Measurements from ENCODE around the gene ZKSCAN4. TPM values are rescaled to one million over a fixed set of nuclear protein-coding genes. Genes with fewer than 3 reads are reported as not detected.

Gene ZKSCAN4
- total RNA-seq, 1 experiment from 2014 or later: 5.6 TPM

DNA sequence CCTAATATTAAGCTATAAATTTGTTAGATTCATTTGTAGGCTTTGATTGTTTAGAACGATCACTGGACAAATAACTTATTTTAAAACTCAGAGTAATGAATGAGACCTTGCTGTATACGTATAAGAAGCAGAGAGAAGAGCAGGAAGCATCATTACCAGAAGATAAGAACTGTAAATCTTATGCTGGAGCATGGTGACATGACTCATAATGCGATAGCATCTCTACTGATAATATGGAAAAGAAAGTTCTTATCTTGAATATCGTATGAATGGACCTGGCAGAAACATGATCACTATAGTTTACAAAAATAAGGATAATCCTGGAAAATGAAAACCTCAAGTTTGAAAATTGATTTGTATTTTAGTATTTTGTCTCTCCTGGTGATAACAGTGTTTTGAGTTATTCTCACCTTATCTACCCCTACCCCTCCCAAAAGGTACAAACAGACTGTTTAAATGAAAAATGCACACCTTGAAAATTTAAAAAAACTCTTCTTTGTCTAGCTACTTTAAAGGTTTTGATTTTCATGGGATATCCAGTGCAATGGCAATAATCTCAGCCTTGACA, 12.8 kb upstream of the ZKSCAN4 start:
- Histone ChIP-seq H3K27me3 (ENCODE audit: control insufficient read depth, insufficient read depth, low read length) (peaks cover 2% of the 10 kb centered on the region; the same call in 1 of the 2 replicates), H3K36me3 (replicated peaks; ENCODE audit: control insufficient read depth, insufficient read depth, low read length) (no peaks in the 10 kb centered on the region), H3K4me3 (ENCODE audit: insufficient read depth, low read depth, low read length) (no peak overlapping the region)
- DNase-seq: no peak

DNA sequence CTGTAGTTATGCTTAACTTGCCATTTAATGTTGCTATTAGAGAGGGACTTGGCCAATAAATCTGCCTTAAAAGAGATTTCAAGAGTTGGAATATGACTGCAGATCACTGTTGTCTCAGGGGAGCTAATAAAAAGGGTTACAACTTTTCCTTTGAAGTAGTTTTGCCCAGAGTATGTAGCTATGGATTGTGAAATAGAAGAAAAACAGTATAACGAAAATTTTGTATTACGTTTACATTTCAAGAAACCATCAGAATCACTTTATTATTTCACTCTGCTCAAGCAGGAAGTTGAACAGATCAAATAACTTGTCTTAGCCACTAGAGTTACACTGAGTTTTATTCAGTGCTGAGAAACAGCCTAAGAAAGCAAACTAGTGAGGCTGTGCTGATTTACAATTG, 11.9 kb upstream of the ZKSCAN4 start:
- Histone ChIP-seq H3K4me3 (ENCODE audit: insufficient read depth, low read depth, low read length) (no peak overlapping the region), H3K36me3 (replicated peaks; ENCODE audit: control insufficient read depth, insufficient read depth, low read length) (no peaks in the 10 kb centered on the region), H3K27me3 (ENCODE audit: control insufficient read depth, insufficient read depth, low read length) (peaks cover 5% of the 10 kb centered on the region)
- DNase-seq: no peak

DNA sequence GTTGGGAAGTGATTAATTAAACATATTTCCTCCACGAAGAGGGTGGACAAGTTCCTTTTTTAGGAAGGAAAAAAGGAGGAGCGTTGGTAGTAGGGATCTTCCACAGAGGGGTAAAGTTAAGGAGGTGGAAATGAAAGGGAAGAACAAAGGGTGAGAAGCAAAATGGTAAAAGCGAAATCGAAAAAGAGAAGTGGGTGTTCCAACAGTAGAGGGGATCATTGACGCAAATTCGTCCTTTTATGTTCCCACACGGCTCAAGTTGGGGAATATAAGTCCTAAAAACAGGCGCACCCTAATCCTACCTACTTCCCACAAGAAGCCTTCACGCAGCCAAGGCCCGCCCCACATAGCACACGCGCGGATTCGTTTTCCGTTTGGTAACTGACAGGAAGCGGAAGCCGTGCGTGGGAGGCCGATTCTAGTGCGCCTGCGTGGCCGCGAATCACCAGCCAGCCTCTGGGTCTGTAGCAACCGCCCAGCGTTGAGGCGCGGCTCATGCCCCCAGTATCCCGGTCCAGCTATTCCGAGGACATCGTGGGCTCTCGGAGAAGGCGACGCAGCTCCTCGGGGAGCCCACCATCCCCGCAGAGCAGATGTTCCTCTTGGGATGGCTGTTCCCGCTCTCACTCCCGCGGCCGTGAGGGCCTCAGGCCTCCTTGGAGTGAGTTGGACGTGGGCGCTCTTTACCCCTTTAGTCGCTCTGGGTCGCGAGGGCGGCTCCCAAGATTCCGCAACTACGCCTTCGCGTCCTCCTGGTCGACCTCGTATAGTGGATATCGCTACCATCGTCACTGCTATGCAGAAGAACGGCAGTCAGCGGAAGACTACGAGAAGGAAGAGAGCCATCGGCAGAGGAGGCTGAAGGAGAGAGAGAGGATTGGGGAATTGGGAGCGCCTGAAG, 7.1 kb upstream of the ZKSCAN4 start, which contains the start of gene NKAPL:
Gene NKAPL (plus strand): TSS at position 421 of the 901 bp plus-strand sequence. CDS start 75 bp downstream, at position 496.
- Histone ChIP-seq H3K4me3 (ENCODE audit: insufficient read depth, low read depth, low read length) (peak within 1 kb of the TSS; percentile 25; the same call in 1 of the 2 replicates), H3K36me3 (replicated peaks; ENCODE audit: control insufficient read depth, insufficient read depth, low read length) (no peaks in the 10 kb centered on the region), H3K27me3 (ENCODE audit: control insufficient read depth, insufficient read depth, low read length) (peaks cover 6% of the 10 kb centered on the region)
- DNase-seq: peak; percentile 32

DNA sequence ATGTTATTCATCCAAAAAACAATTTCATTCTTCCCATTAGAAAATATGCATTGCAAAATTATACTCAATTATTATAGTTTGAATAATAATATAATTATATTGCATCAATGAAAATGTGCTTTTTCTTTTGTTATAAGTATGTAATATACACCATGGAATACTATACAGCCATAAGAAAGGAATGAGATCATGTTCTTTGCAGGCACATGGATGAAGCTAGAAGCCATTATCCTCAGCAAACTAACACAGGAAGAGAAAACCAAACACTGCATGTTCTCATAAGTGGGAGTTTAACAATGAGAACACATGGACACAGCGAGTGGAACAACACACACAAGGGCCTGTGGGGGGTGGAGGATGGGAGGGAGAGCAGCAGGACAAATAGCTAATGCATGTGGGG, 5.0 kb upstream of the ZKSCAN4 start:
- no peaks in the 10 kb centered on the region for H3K36me3 ChIP-seq (replicated peaks; ENCODE audit: control insufficient read depth, insufficient read depth, low read length)
- H3K4me3 ChIP-seq (ENCODE audit: insufficient read depth, low read depth, low read length): no peak overlapping the region
- DNase-seq: no peak
- H3K27me3 ChIP-seq (ENCODE audit: control insufficient read depth, insufficient read depth, low read length): peaks cover 6% of the 10 kb centered on the region

DNA sequence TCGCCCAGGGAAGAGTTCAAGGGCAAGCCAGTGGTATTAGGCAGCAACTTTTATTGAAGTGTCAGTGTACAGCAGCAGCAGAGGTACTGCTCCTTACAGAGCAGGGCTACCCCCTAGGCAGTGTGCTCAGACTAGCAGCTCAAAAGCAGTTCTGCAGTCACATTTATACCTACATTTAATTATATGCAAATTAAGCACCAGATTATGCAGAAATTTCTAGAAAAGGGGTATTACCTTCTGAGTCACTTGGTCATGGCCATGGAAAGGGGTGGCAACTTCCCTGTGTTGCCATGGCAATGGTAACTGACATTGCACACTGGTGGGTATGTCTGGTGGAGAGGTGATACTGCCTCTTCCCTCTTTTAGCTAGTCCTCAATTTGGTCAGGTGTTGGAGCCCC, 2.1 kb upstream of the ZKSCAN4 start:
- no peaks in the 10 kb centered on the region for H3K36me3 ChIP-seq (replicated peaks; ENCODE audit: control insufficient read depth, insufficient read depth, low read length)
- H3K27me3 ChIP-seq (ENCODE audit: control insufficient read depth, insufficient read depth, low read length): peaks cover 2% of the 10 kb centered on the region; the same call in 1 of the 2 replicates
- no peak for DNase-seq
- H3K4me3 ChIP-seq (ENCODE audit: insufficient read depth, low read depth, low read length): no peak overlapping the region

DNA sequence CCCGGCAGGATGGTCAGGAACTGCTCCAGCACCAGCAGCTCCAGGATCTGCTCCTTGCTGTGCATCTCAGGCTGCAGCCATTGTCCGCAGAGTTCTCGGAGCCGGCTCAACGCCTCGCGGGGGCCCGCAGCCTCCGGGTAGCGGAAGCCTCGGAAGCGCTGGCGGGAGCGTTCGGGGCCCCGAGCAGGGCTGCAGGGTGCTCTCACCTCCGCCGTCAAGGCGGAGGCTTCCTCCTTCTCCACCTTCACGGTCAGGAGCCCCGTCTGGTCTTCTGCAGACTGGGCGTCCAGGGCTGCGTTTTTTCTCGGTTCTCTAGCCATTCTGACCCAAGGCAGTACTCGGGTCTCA, 434 bp downstream of the ZKSCAN4 start:
- peaks cover 7% of the 10 kb centered on the region for H3K36me3 ChIP-seq (replicated peaks; ENCODE audit: control insufficient read depth, insufficient read depth, low read length)
- H3K27me3 ChIP-seq (ENCODE audit: control insufficient read depth, insufficient read depth, low read length): no peaks in the 10 kb centered on the region
- DNase-seq: peak; percentile 57
- peak overlapping the region; percentile 77 for H3K4me3 ChIP-seq (ENCODE audit: insufficient read depth, low read depth, low read length)

DNA sequence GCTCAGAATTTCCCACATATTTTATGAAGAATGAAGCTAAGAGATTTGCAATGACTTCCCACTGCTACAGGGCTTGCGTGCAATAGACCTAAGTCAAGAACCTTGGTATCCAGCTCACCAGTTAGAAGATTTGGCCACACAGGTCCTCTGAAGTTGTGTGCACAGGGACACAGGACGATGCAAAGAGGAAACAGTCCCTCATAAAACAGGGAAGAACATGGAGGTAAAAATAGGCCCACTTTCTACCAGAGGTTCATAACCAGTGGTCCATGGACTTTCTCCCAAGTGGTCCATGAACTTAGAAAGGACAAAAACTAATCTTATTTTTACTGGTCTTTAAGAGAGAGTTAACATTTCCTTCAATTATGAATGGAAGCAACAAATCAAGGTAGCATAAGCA, 1.3 kb downstream of the ZKSCAN4 start:
- Histone ChIP-seq H3K4me3 (ENCODE audit: insufficient read depth, low read depth, low read length) (0 out of 2 replicates have a peak overlapping the region, but pooled peaks have one; percentile 4), H3K27me3 (ENCODE audit: control insufficient read depth, insufficient read depth, low read length) (no peaks in the 10 kb centered on the region), H3K36me3 (replicated peaks; ENCODE audit: control insufficient read depth, insufficient read depth, low read length) (peaks cover 12% of the 10 kb centered on the region)
- DNase-seq: no peak

DNA sequence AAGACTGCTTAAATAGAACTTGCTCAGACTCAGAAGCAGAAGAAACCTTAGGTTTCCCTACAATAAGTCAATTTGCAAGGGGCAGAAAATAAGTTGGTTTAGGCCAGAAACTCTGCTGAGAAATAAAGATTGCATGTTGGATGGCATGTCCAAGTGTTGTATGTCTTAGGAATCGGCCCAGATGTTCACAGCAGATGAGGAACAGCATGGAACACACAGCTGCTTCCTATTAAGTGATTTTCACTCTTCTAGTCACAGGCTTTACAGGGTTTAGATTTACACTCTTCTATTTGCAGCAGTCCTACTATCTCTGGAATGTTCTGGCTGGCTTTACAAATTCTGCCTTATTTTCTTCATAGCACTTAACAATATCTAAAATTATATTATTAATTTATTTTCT, 3.2 kb downstream of the ZKSCAN4 start:
- no peak for DNase-seq
- Histone ChIP-seq H3K36me3 (replicated peaks; ENCODE audit: control insufficient read depth, insufficient read depth, low read length) (peaks cover 17% of the 10 kb centered on the region), H3K27me3 (ENCODE audit: control insufficient read depth, insufficient read depth, low read length) (no peaks in the 10 kb centered on the region), H3K4me3 (ENCODE audit: insufficient read depth, low read depth, low read length) (no peak overlapping the region)

DNA sequence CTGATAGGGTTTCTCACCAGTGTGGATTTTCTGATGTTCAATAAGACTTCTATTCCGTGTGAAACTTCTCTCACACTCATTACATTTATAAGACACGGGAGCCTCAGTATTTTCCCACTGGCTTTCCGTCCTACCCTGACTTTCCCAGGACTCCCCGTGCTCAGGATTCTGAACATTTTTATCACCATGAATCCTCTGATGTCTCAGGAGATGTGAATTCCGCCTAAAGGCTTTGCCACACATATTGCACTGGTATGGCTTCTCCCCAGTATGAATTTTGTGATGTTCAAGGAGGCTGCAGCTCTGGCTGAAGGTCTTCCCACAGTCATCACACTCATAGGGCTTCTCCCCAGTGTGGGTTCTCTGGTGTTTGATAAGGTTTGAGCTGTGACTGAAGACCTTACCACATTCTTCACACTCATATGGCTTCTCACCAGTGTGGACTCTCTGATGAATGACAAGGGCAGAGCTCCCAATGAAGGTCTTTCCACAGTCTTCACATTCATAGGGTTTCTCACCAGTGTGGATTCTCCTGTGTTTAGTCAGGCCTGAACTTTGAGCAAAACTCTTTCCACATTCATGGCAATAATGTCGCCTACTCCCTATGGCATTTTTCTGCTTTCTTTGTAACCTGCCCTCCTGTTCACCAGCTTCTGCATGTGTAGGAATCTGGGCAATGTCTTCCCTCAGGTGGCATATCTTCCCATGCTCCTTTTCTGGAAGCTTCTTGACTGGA, 6.7 kb downstream of the ZKSCAN4 start:
- Histone ChIP-seq H3K4me3 (ENCODE audit: insufficient read depth, low read depth, low read length) (no peak overlapping the region), H3K27me3 (ENCODE audit: control insufficient read depth, insufficient read depth, low read length) (no peaks in the 10 kb centered on the region), H3K36me3 (replicated peaks; ENCODE audit: control insufficient read depth, insufficient read depth, low read length) (peaks cover 17% of the 10 kb centered on the region)
- DNase-seq: no peak

DNA sequence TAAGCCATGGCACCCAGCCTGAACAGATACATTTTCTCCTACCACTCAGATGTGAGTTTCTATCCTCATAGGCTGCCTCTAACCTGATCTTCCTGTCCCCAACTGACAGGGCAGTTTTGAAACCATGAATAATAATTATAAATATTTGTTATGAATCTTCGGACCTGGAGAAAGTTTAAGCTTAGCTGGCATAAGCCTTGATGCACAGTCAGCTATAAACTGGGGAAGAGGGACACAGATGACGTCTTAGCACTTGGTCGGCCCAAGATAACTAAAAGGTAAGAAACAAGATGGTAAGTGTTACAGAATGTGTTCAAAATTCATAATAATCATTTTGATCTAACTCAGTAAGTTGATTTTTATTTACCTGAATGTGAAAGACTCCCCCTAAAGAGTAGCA, 8.1 kb downstream of the ZKSCAN4 start:
- no peak overlapping the region for H3K4me3 ChIP-seq (ENCODE audit: insufficient read depth, low read depth, low read length)
- no peaks in the 10 kb centered on the region for H3K27me3 ChIP-seq (ENCODE audit: control insufficient read depth, insufficient read depth, low read length)
- peaks cover 17% of the 10 kb centered on the region for H3K36me3 ChIP-seq (replicated peaks; ENCODE audit: control insufficient read depth, insufficient read depth, low read length)
- no peak for DNase-seq

DNA sequence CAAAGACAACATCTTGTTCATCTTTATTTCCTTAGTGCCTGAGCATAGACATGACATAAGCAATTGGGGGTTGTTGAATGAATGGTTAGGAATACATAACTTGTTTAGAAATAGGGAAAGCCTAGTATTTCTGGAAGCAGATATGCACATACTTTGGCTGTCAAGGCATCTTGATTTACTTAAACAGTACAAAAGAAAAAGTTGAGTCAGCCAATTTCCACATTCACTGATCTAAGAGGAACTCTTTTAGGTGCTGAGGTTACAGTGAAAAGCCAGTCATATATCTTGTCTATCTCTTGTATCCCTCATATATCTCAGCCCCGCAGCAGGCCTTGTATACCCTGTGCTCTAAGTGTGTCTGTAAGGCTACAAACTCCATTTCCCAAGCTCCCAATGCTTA, 11.6 kb downstream of the ZKSCAN4 start:
- Histone ChIP-seq H3K36me3 (replicated peaks; ENCODE audit: control insufficient read depth, insufficient read depth, low read length) (peaks cover 3% of the 10 kb centered on the region), H3K4me3 (ENCODE audit: insufficient read depth, low read depth, low read length) (no peak overlapping the region), H3K27me3 (ENCODE audit: control insufficient read depth, insufficient read depth, low read length) (no peaks in the 10 kb centered on the region)
- no peak for DNase-seq

DNA sequence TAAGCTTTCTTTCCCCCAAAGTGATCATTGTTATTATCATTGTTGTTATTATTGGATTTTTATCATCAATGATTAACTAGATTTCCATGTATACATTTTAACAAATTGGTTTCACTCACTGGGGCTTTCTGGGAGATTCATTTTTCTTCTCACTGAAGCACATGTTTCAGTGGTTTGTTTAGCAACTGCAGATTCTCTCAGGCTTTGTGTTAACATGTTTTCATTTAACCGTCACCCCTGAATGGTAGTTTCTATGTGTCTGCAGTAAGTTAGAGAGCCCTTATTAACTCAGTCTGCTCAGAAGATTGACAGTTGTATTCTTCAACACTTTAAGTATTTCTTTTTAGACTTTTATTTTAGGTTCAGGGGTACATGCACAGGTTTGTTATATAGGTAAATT, 12.4 kb downstream of the ZKSCAN4 start:
- no peak for DNase-seq
- Histone ChIP-seq H3K36me3 (replicated peaks; ENCODE audit: control insufficient read depth, insufficient read depth, low read length) (no peaks in the 10 kb centered on the region), H3K27me3 (ENCODE audit: control insufficient read depth, insufficient read depth, low read length) (no peaks in the 10 kb centered on the region), H3K4me3 (ENCODE audit: insufficient read depth, low read depth, low read length) (no peak overlapping the region)

DNA sequence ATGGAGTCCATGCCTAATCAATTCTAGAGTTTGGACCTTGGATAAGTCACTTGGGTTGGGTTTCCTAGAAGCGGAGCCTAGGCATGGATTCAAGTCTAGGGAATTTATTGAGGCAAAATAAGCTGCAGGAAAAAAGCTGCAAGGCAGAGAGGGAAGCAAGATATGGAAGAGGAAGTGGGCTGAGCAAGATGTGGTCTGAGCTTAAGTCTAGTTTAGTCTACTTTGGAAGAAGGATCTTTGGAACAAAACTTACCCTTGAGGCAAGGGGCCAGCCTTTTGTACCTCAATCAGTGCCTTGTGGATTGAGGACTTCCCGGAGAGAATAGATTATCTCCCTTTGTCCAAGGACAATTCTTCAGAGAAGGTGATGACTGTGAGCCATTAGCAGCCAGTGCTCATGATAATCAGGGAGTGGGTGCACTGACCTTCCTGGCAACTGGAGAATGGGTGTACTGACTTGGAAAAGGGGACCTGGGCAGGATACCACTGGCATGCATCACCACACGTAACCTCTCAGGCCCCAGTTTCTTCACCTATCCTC, 16.1 kb downstream of the ZKSCAN4 start:
- Histone ChIP-seq H3K4me3 (ENCODE audit: insufficient read depth, low read depth, low read length) (no peak overlapping the region), H3K27me3 (ENCODE audit: control insufficient read depth, insufficient read depth, low read length) (no peaks in the 10 kb centered on the region), H3K36me3 (replicated peaks; ENCODE audit: control insufficient read depth, insufficient read depth, low read length) (peaks cover 1% of the 10 kb centered on the region)
- DNase-seq: no peak

DNA sequence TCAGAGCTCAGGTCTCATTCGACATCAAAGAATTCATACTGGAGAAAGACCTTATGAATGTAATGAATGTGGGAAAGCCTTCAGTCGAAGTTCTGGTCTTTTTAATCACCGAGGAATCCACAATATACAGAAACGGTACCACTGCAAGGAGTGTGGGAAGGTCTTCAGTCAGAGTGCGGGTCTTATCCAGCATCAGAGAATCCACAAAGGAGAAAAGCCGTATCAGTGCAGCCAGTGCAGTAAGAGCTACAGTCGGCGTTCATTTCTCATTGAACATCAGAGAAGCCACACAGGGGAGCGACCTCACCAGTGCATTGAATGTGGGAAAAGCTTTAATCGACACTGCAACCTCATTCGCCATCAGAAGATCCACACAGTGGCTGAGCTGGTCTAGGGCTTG, 19.3 kb downstream of the ZKSCAN4 start:
- H3K36me3 ChIP-seq (replicated peaks; ENCODE audit: control insufficient read depth, insufficient read depth, low read length): peaks cover 12% of the 10 kb centered on the region
- DNase-seq: no peak
- no peak overlapping the region for H3K4me3 ChIP-seq (ENCODE audit: insufficient read depth, low read depth, low read length)
- H3K27me3 ChIP-seq (ENCODE audit: control insufficient read depth, insufficient read depth, low read length): no peaks in the 10 kb centered on the region

Measured in H7 (cell line).